SK-N-SH treated with all-trans-retinoic acid at 6 μM for 48 hours (cell line): ENCODE data around the gene HIPK3.

ENCODE experiments used
- ATAC-seq: fragments of 200-7000 bp; cut with Tn5 transposase; 3 replicates; pipeline ENCODE4 v1.9.1; 2020; ENCODE audit warnings: mild to moderate bottlenecking, moderate library complexity
- ARNTL ChIP-seq: fragments of 450-650 bp; formaldehyde crosslinking; IDR thresholded peaks from 2 replicates; pipeline ENCODE4 v1.5.0; 2020; ENCODE audit warnings: low read depth, mild to moderate bottlenecking, moderate library complexity, borderline replicate concordance
- BACH2 ChIP-seq: fragments of 250-450 bp; sonication (Bioruptor Pico); IDR thresholded peaks from 2 replicates; pipeline ENCODE4 v1.9.0; 2021; ENCODE audit warnings: mild to moderate bottlenecking, borderline replicate concordance
- ISL1 ChIP-seq: fragments of 250-450 bp; sonication (Bioruptor Pico); IDR thresholded peaks from 2 replicates; pipeline ENCODE4 v2.1.2; 2022; ENCODE audit warnings: mild to moderate bottlenecking, moderate library complexity
- OSR1 ChIP-seq: fragments of 250-450 bp; sonication (Bioruptor Pico); IDR thresholded peaks from 2 replicates; pipeline ENCODE4 v1.8.0; 2022; ENCODE audit warnings: moderate library complexity, mild to moderate bottlenecking, inconsistent platforms
- PPARA ChIP-seq: fragments of 250-450 bp; sonication (Bioruptor Pico); IDR thresholded peaks from 2 replicates; pipeline ENCODE4 v1.5.0; 2020; ENCODE audit warnings: mild to moderate bottlenecking, borderline replicate concordance
- RARB ChIP-seq: fragments of 250-450 bp; sonication (Bioruptor Pico); IDR thresholded peaks from 2 replicates; pipeline ENCODE4 v1.8.0; 2021; ENCODE audit warnings: mild to moderate bottlenecking, moderate library complexity
- SNAI2 ChIP-seq: fragments of 250-450 bp; sonication (Bioruptor Pico); IDR thresholded peaks from 2 replicates; pipeline ENCODE4 v1.5.0; 2020; ENCODE audit warnings: mild to moderate bottlenecking, moderate library complexity
- TCF4 ChIP-seq: fragments of 250-450 bp; sonication (Bioruptor Pico); IDR thresholded peaks from 2 replicates; pipeline ENCODE4 v1.8.0; 2021; ENCODE audit warnings: mild to moderate bottlenecking, moderate library complexity, borderline replicate concordance
- ZC3H10 ChIP-seq: fragments of 250-450 bp; sonication (Bioruptor Pico); IDR thresholded peaks from 2 replicates; pipeline ENCODE4 v1.5.1; 2021; ENCODE audit warnings: mild to moderate bottlenecking, moderate library complexity
- ZNF70 ChIP-seq: fragments of 450-650 bp; formaldehyde crosslinking; IDR thresholded peaks from 2 replicates; pipeline ENCODE4 v1.5.0; 2020; ENCODE audit warnings: mild to moderate bottlenecking, moderate library complexity
- TF ChIP-seq, protein P1 (sequence below): fragments of 250-450 bp; sonication (Bioruptor Pico); IDR thresholded peaks from 2 replicates; pipeline ENCODE4 v1.5.1; 2021; ENCODE audit warnings: mild to moderate bottlenecking, moderate library complexity
- TF ChIP-seq, protein P2 (sequence below): fragments of 250-450 bp; sonication (Bioruptor Pico); IDR thresholded peaks from 2 replicates; pipeline ENCODE4 v1.5.0; 2020; ENCODE audit warnings: mild to moderate bottlenecking, moderate library complexity
- TF ChIP-seq, protein P3 (sequence below): fragments of 250-450 bp; sonication (Bioruptor Pico); IDR thresholded peaks from 2 replicates; pipeline ENCODE4 v1.8.0; 2020; ENCODE audit warnings: mild to moderate bottlenecking, moderate library complexity, borderline replicate concordance

The HIPK3 gene

DNA sequence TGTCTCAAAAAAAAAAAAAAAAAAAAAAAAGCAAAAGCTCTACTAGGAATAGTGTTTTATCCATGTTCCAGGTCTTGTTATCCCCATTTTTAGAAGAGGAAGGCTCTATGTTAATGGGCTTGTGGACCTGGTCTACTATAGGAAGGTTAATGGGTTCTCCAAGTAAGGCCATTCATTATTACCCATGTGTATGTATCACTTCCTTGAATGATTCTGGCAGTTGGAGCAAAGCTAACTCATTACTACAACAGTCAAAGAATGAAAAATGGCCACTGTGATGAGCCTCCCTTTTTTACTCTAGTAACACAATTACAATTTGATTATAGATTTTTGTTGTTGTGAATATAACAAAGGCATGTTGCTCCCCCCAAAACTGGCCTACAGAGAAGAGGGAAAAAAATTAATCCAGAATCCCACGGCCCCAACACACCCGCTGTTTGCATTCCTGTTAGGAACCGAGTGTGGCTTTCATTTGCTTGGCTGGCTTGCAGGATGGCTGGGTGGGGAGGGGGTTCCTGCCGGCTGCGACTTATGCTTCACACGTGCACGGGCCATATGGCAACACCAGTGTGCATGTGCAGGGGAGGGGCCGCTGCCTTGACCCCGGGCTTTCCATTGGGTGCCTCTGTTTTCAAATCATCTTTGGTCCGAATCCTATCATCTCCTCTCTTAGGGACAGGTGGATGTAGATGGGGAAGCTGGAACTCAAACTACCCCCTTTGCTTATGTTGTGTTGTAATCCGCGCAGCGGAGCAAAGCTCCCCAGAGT is 148.8 kb downstream of the HIPK3 start:
- ATAC-seq, result peak; percentile 46; the same call in 2 of the 3 replicates
- TF ChIP-seq RARB (CRISPR knock-in tag) (no peak), PPARA (CRISPR knock-in tag) (no peak), TCF4 (CRISPR knock-in tag) (no peak), BACH2 (no peak), SNAI2 (CRISPR knock-in tag) (no peak), ARNTL (CRISPR knock-in tag) (no peak), ZC3H10 (CRISPR knock-in tag) (no peak), ZNF70 (CRISPR knock-in tag) (no peak), OSR1 (CRISPR knock-in tag) (no peak), ISL1 (CRISPR knock-in tag) (no peak)
- TF ChIP-seq, protein P1, sequence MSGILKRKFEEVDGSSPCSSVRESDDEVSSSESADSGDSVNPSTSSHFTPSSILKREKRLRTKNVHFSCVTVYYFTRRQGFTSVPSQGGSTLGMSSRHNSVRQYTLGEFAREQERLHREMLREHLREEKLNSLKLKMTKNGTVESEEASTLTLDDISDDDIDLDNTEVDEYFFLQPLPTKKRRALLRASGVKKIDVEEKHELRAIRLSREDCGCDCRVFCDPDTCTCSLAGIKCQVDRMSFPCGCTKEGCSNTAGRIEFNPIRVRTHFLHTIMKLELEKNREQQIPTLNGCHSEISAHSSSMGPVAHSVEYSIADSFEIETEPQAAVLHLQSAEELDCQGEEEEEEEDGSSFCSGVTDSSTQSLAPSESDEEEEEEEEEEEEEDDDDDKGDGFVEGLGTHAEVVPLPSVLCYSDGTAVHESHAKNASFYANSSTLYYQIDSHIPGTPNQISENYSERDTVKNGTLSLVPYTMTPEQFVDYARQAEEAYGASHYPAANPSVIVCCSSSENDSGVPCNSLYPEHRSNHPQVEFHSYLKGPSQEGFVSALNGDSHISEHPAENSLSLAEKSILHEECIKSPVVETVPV (CRISPR knock-in tag), result no peak
- TF ChIP-seq, protein P2, sequence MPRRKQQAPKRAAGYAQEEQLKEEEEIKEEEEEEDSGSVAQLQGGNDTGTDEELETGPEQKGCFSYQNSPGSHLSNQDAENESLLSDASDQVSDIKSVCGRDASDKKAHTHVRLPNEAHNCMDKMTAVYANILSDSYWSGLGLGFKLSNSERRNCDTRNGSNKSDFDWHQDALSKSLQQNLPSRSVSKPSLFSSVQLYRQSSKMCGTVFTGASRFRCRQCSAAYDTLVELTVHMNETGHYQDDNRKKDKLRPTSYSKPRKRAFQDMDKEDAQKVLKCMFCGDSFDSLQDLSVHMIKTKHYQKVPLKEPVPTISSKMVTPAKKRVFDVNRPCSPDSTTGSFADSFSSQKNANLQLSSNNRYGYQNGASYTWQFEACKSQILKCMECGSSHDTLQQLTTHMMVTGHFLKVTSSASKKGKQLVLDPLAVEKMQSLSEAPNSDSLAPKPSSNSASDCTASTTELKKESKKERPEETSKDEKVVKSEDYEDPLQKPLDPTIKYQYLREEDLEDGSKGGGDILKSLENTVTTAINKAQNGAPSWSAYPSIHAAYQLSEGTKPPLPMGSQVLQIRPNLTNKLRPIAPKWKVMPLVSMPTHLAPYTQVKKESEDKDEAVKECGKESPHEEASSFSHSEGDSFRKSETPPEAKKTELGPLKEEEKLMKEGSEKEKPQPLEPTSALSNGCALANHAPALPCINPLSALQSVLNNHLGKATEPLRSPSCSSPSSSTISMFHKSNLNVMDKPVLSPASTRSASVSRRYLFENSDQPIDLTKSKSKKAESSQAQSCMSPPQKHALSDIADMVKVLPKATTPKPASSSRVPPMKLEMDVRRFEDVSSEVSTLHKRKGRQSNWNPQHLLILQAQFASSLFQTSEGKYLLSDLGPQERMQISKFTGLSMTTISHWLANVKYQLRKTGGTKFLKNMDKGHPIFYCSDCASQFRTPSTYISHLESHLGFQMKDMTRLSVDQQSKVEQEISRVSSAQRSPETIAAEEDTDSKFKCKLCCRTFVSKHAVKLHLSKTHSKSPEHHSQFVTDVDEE (CRISPR knock-in tag), result no peak
- TF ChIP-seq, protein P3, sequence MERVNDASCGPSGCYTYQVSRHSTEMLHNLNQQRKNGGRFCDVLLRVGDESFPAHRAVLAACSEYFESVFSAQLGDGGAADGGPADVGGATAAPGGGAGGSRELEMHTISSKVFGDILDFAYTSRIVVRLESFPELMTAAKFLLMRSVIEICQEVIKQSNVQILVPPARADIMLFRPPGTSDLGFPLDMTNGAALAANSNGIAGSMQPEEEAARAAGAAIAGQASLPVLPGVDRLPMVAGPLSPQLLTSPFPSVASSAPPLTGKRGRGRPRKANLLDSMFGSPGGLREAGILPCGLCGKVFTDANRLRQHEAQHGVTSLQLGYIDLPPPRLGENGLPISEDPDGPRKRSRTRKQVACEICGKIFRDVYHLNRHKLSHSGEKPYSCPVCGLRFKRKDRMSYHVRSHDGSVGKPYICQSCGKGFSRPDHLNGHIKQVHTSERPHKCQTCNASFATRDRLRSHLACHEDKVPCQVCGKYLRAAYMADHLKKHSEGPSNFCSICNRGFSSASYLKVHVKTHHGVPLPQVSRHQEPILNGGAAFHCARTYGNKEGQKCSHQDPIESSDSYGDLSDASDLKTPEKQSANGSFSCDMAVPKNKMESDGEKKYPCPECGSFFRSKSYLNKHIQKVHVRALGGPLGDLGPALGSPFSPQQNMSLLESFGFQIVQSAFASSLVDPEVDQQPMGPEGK (CRISPR knock-in tag), result no peak
